ENCODE results near the gene SPTLC1. TPM values are rescaled to one million over a fixed set of nuclear protein-coding genes. Genes with fewer than 3 reads are reported as not detected.
"Not testable (repeated sequence)": the region's sequence is repeated elsewhere in the genome, so short reads cannot be mapped to it uniquely, and the experiment has no call there.

The SPTLC1 gene
- total RNA-seq, 6 experiments from 2014 or later = 12.4 to 25.3 (median 19.3) TPM

DNA sequence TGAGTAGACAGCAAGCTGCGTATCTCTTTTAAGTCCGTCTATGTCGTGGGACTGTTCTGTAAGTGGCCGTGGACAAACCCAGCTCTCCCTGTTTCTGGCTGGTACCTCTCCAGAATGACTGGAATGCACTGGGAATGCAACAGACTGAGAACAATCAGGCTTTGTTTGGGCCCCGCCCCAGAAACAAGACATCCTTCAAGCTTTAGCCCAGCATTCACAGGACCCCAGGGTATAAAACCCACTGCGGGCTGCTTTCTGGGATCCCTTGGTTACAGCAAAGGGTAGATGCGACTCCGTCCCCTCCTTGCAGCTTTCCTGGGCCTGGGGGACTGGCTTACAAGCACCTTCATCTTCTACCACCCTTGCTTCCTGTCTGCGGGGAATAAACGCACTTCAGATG, 45.6 kb upstream of the SPTLC1 start:
- Histone ChIP-seq H3K27me3 (no peaks in the 10 kb centered on the region), H3K4me3 (no peak overlapping the region), H3K4me1 (no peaks in the 10 kb centered on the region), H3K27ac (no peak overlapping the region), H3K36me3 (no peaks in the 10 kb centered on the region), H3K9me3 (no peaks in the 10 kb centered on the region)
- intact Hi-C loops (cut with DNase I) = no loop called here
- ATAC-seq (no peak), DNase-seq (no peak)
- 86% methylated on average over 9 of the region's 10 CpGs for WGBS (ENCODE audit: insufficient coverage, low coverage, low lambda C conversion rate, missing lambda C conversion rate)
- no peak for TF ChIP-seq POLR2A (IDR thresholded peaks at IDR 0.05)
- TF ChIP-seq, protein P1, sequence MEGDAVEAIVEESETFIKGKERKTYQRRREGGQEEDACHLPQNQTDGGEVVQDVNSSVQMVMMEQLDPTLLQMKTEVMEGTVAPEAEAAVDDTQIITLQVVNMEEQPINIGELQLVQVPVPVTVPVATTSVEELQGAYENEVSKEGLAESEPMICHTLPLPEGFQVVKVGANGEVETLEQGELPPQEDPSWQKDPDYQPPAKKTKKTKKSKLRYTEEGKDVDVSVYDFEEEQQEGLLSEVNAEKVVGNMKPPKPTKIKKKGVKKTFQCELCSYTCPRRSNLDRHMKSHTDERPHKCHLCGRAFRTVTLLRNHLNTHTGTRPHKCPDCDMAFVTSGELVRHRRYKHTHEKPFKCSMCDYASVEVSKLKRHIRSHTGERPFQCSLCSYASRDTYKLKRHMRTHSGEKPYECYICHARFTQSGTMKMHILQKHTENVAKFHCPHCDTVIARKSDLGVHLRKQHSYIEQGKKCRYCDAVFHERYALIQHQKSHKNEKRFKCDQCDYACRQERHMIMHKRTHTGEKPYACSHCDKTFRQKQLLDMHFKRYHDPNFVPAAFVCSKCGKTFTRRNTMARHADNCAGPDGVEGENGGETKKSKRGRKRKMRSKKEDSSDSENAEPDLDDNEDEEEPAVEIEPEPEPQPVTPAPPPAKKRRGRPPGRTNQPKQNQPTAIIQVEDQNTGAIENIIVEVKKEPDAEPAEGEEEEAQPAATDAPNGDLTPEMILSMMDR (IDR thresholded peaks at IDR 0.05) = no peak

DNA sequence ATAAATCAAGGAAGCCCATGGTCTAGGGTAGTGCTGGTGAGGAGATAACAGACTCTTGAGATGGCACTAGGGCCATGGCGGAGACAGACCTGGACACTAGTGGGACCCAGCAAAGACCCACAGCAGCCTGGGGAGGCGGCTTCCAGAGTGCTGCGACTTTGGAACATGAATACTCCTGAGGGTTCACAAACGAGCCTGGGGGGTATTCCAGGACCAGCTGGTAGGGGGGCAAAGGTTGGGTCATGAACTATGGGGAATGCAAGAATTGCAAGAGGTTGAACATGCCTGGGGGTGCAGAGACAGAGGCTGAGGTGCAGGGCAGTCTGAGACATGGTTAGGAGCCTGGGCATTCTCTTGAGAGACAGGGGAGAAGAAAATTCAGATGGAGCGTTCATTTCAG, 43.8 kb upstream of the SPTLC1 start:
- TF ChIP-seq, protein P1 (IDR thresholded peaks at IDR 0.05) = no peak
- intact Hi-C loops (cut with DNase I) = no loop called here
- Histone ChIP-seq H3K4me1 (no peaks in the 10 kb centered on the region), H3K9me3 (no peaks in the 10 kb centered on the region), H3K4me3 (no peak overlapping the region), H3K27me3 (no peaks in the 10 kb centered on the region), H3K36me3 (no peaks in the 10 kb centered on the region), H3K27ac (no peak overlapping the region)
- DNase-seq (peak in 1 of 3 donors; percentile 15), ATAC-seq (no peak)
- 74% methylated on average over 5 of the region's 5 CpGs for WGBS (ENCODE audit: insufficient coverage, low coverage, low lambda C conversion rate, missing lambda C conversion rate)

DNA sequence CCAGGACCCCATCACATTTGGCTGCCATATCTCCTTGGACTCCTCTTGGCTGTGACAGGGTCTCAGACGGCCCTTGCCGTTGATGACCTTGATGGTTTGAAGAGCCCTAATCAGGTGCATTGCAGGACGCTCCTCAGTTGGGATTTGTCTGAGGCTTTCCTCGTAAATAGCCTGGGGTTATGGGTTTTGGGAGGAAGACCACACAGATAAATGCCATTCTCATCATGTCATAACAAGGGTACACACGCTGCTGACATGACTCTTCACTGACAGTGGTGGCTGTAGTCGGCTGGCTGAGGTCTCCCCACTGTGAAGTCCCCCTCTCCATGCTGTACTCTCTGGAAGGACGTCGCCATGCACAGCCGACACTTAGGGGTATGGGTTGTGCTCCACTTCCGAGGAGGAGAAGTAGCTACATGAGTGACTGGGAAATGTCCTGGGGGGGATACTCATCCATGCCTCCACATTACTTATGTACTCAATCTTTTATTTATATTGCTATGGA, 42.9 kb upstream of the SPTLC1 start:
- TF ChIP-seq, protein P1 (IDR thresholded peaks at IDR 0.05) = no peak
- TF ChIP-seq POLR2A (IDR thresholded peaks at IDR 0.05) = no peak
- no peaks in the 10 kb centered on the region for H3K27me3 ChIP-seq
- 60% methylated on average over 4 of the region's 10 CpGs for WGBS (ENCODE audit: insufficient coverage, low coverage, low lambda C conversion rate, missing lambda C conversion rate)
- H3K36me3 ChIP-seq = no peaks in the 10 kb centered on the region
- no peaks in the 10 kb centered on the region for H3K4me1 ChIP-seq
- no peak for ATAC-seq
- no peak overlapping the region for H3K27ac ChIP-seq
- intact Hi-C loops (cut with DNase I) = no loop called here
- DNase-seq = peak in 1 of 3 donors; percentile 17
- no peak overlapping the region for H3K4me3 ChIP-seq
- H3K9me3 ChIP-seq = no peaks in the 10 kb centered on the region

DNA sequence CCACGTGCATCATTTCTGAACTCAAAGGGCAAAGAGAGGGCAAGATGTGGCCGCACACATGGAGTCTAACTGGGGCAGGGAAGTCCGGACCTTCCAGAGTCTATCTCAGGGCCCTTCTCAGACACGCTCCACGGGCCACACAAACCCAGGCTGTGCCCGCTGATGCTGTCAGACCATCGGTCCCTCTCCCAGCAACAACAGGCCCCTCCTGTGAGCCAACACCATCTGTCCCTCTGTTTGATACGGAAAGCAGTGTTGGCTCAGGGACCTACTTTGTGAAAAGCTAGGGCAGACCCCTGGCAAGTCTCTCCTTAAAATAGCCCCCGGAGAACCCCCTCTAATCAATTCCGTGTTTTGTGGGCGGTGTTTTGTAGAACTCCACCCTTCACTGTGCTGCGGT, 40.5 kb upstream of the SPTLC1 start:
- 78% methylated on average over 7 of the region's 12 CpGs for WGBS (ENCODE audit: insufficient coverage, low coverage, low lambda C conversion rate, missing lambda C conversion rate)
- ATAC-seq = peak in 1 of 4 donors; percentile 19
- not testable (repeated sequence) for DNase-seq

DNA sequence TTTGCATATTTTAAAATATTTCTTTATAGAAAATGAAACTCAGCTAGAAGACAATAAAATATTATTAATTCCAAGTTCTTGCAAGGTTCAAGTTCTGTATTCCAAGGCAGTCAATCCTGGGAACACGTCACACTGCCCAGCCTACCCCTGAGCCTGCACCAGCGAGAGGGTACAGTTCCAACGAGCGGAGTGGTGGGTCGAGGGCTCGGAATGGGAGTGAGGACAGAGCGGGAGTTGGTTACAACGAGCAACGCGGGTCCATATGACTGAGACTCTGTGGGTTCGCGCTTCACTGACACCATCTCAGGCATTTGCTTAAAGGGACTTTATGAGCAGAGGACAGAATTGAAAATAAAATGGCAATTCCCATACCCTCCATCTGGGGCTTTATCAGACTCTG, 40.0 kb upstream of the SPTLC1 start:
- Histone ChIP-seq H3K27ac (no peak overlapping the region), H3K9me3 (no peaks in the 10 kb centered on the region), H3K36me3 (no peaks in the 10 kb centered on the region), H3K4me3 (no peak overlapping the region), H3K4me1 (no peaks in the 10 kb centered on the region), H3K27me3 (no peaks in the 10 kb centered on the region)
- TF ChIP-seq POLR2A (IDR thresholded peaks at IDR 0.05) = no peak
- intact Hi-C loops (cut with DNase I) = no loop called here
- ATAC-seq (no peak), DNase-seq (no peak)
- WGBS (ENCODE audit: insufficient coverage, low coverage, low lambda C conversion rate, missing lambda C conversion rate) = 86% methylated on average over 12 of the region's 12 CpGs

More for the DNA sequence above, 40.5 kb upstream of the SPTLC1 start:
- H3K9me3 ChIP-seq; H3K27me3 ChIP-seq; H3K4me3 ChIP-seq; H3K36me3 ChIP-seq; intact Hi-C loops (cut with DNase I); H3K27ac ChIP-seq; H3K4me1 ChIP-seq: not testable (repeated sequence)

DNA sequence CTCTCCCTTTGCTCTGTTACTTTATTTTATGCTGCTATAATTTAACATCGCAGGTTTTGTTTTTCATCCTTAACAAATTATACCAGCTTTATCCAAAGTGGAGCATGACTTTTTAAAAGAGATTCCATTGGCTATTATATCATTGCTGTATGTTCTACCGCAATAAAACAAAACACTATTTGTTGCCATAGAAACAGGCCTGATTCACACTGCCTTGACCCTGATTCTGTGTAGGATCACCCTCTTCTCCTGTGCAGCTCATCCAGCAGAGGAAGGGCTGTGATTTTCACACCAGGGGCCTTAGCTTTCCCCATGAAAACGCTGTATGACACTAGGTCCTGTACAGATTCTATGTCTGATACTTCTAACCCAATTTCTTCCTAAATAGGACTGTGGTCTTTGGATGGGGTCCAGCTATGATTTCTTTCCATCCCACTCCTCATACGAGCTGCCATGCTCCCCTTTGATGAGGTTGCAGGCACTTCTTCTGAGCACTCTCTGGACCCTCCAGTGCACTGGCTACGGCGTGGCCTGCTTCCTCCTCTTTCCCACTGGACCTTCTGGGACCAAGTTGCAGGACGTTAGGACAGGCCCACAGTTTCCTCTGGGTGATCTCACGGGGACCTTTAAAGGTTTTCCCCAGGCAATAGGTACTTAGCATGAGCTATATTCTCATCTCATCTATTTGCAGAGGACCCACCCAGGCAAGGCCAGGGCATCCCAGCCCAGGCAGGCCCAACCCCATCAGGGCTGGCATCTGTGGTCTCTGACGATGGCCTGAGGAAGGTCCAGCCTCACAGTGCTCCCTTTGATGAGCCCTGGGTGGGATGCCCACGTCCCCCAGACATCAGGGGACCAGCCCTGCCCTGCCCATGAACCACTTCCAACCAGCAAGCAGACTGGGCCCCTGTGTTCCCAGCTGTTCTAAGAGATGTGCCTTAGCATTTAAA, 38.5 kb upstream of the SPTLC1 start:
- intact Hi-C loops (cut with DNase I); H3K4me1 ChIP-seq; DNase-seq; H3K27ac ChIP-seq; ATAC-seq; H3K4me3 ChIP-seq; H3K36me3 ChIP-seq; H3K9me3 ChIP-seq; H3K27me3 ChIP-seq: not testable (repeated sequence)
- 79% methylated on average over 6 of the region's 10 CpGs for WGBS (ENCODE audit: insufficient coverage, low coverage, low lambda C conversion rate, missing lambda C conversion rate)
